Right atrium auricular region (tissue), 2 donors: Measurements from ENCODE around the gene KIAA2012. TPM values are rescaled to one million over a fixed set of nuclear protein-coding genes. Genes with fewer than 3 reads are reported as not detected.

Experiments
- DNase-seq: peaks from one replicate; pipeline ENCODE4 v3.0.0-alpha.2; 2019; ENCODE audit warnings: low spot score
- H3K27ac ChIP-seq, 2 donors: fragments of 200-600 bp; sonication (generic); 1 replicate in 1 of 2; 2 replicates in 1 of 2; pipeline ENCODE4 v1.5.1; 2016 to 2019
- H3K27me3 ChIP-seq, 2 donors: fragments of 200-600 bp; sonication (generic); one replicate each; pipeline versions ENCODE4 v1.5.1 to v1.6.0; 2017 to 2019
- H3K36me3 ChIP-seq: fragments of 200-600 bp; sonication (generic); one replicate; pipeline ENCODE4 v1.5.1; 2016
- H3K4me1 ChIP-seq, 2 donors: fragments of 200-600 bp; sonication (generic); one replicate each; pipeline versions ENCODE4 v1.5.1 to v1.6.0; 2017 to 2019
- H3K4me3 ChIP-seq, 2 donors: fragments of 200-600 bp; sonication (generic); 1 replicate in 1 of 2; 2 replicates in 1 of 2; pipeline ENCODE4 v1.5.1; 2017 to 2019; ENCODE audit warnings: mild to moderate bottlenecking in 1 of 2, moderate library complexity in 1 of 2
- H3K9me3 ChIP-seq, 2 donors: fragments of 200-600 bp; sonication (generic); one replicate each; pipeline ENCODE4 v1.5.1; 2019
- CTCF ChIP-seq, 2 donors: fragments of 200-600 bp; sonication (generic); IDR thresholded peaks; one replicate each; pipeline ENCODE4 v1.5.1; 2019; ENCODE audit warnings: antibody characterized with exemption in 2 of 2
- total RNA-seq, 2 donors: library from RNA; depleted of rRNA; stranded (reverse); fragments of >200 nt; gene quantifications; one replicate each; pipeline ENCODE4 v1.1.0, GENCODE V29; 2016

The KIAA2012 gene
- total RNA-seq, 2 donors from 2014 or later: not detected

- peak; percentile 70 to 84 for TF ChIP-seq CTCF (IDR thresholded peaks at IDR 0.05)
- Histone ChIP-seq H3K4me3 (no peak overlapping the region), H3K36me3 (no peaks in the 10 kb centered on the region), H3K27ac (no peak overlapping the region), H3K9me3 (no peaks in the 10 kb centered on the region), H3K27me3 (no peaks in the 10 kb centered on the region), H3K4me1 (no peaks in the 10 kb centered on the region)
- DNase-seq: peak; percentile 66
Measured at GRCh38 chr2:202178346-202178958, 105.4 kb downstream of the KIAA2012 start.

- Histone ChIP-seq H3K27ac (no peak overlapping the region), H3K36me3 (no peaks in the 10 kb centered on the region), H3K4me1 (no peaks in the 10 kb centered on the region), H3K9me3 (no peaks in the 10 kb centered on the region), H3K4me3 (no peak overlapping the region), H3K27me3 (no peaks in the 10 kb centered on the region)
- no peak for TF ChIP-seq CTCF (IDR thresholded peaks at IDR 0.05)
- DNase-seq: no peak
Measured at GRCh38 chr2:202184557-202184956, 111.5 kb downstream of the KIAA2012 start.

GRCh38 chr2:202185156-202185555 lies 112.1 kb downstream of the KIAA2012 start:
- Histone ChIP-seq H3K27me3 (no peaks in the 10 kb centered on the region), H3K4me3 (no peak overlapping the region), H3K27ac (no peak overlapping the region), H3K36me3 (no peaks in the 10 kb centered on the region), H3K9me3 (no peaks in the 10 kb centered on the region), H3K4me1 (no peaks in the 10 kb centered on the region)
- no peak for TF ChIP-seq CTCF (IDR thresholded peaks at IDR 0.05)
- DNase-seq: no peak

DNA sequence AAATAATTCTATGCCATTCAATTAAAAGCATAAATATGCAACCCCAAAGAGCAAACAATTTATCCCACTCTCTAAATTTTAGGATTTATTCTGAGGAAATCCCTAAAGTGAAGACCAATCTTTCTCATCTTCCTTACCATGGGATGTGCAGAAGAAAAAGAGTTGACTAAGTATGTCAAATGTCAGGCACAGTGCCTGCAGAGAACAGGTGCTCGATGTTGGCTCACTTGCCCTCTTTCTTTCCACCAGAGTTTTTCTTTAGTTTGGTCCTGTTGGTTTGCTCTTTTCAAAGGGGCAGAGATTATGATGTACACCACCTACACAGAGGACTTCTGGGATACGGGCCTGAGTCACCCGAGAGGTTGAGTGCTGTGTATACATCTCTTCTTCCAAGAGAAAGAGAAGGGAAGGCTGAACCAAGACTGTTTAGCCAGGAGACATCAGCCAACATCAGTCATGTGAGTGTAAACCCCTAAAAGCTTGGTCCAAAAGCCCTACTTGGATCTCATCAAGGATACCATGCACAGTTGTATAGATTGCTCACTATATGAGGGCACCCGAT lies 113.7 kb downstream of the KIAA2012 start:
- H3K27ac ChIP-seq: no peak overlapping the region
- no peak for DNase-seq
- no peaks in the 10 kb centered on the region for H3K9me3 ChIP-seq
- H3K27me3 ChIP-seq: no peaks in the 10 kb centered on the region
- TF ChIP-seq CTCF (IDR thresholded peaks at IDR 0.05): no peak
- H3K4me3 ChIP-seq: no peak overlapping the region
- no peaks in the 10 kb centered on the region for H3K36me3 ChIP-seq
- H3K4me1 ChIP-seq: no peaks in the 10 kb centered on the region

GRCh38 chr2:202187570-202187969 lies 114.5 kb downstream of the KIAA2012 start:
- DNase-seq: no peak
- Histone ChIP-seq H3K4me1 (no peaks in the 10 kb centered on the region), H3K27ac (no peak overlapping the region), H3K27me3 (no peaks in the 10 kb centered on the region), H3K4me3 (no peak overlapping the region), H3K36me3 (no peaks in the 10 kb centered on the region), H3K9me3 (no peaks in the 10 kb centered on the region)
- TF ChIP-seq CTCF (IDR thresholded peaks at IDR 0.05): no peak

- Histone ChIP-seq H3K27me3 (no peaks in the 10 kb centered on the region), H3K27ac (no peak overlapping the region), H3K4me1 (no peaks in the 10 kb centered on the region), H3K9me3 (no peaks in the 10 kb centered on the region), H3K36me3 (no peaks in the 10 kb centered on the region), H3K4me3 (no peak overlapping the region)
- TF ChIP-seq CTCF (IDR thresholded peaks at IDR 0.05): no peak
- DNase-seq: no peak
Measured at GRCh38 chr2:202193305-202193704, 120.2 kb downstream of the KIAA2012 start.
